Peyer's patch (tissue), 4 donors: ENCODE data around the gene TMEM150B.

ENCODE experiments used
- POLR2A ChIP-seq, 2 donors: fragments of 450-650 bp; IDR thresholded peaks; one replicate each; pipeline ENCODE4 v1.5.1; 2017; ENCODE audit warnings: antibody characterized with exemption in 2 of 2, mild to moderate bottlenecking in 2 of 2, moderate library complexity in 2 of 2
- TF ChIP-seq, protein P1 (sequence below), 6 experiments: fragments of 450-650 bp in 4 of 6; fragments of 200-600 bp in 2 of 6; sonication (generic) in 1 of 6; IDR thresholded peaks; one replicate each; pipeline ENCODE4 v1.5.1; 2017 to 2019; ENCODE audit warnings: antibody characterized with exemption in 6 of 6, mild to moderate bottlenecking in 3 of 6, moderate library complexity in 1 of 6

DNA sequence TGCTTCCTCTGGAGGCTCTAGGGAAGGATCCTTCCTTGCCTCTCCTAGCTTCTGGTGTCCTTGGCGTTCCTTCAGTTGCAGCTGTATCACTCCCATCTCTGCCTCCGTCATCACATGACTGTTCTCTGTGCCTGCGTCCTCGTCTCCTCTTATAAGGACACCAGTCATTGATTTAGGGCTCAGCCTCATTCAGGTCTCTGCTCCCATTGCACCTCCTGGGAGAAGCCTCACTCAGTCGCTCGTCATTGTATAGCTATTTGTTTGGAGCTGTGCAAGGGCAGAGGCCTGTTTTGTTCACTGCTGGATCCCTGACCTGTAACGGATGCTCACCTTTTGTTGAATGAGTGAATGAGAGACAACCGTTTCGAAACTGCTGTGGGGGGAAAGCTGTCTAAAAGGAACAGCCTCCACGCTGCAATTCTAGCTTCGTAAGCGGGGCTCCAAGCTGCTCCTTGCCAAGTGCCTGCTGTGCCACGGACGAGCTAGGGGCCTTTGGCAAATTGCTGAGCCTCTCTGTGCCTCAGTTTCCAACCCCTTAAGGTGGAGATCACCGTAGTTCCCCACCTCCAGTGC, 24.2 kb downstream of the TMEM150B start:
- no peak for TF ChIP-seq POLR2A (IDR thresholded peaks at IDR 0.05)
- TF ChIP-seq, protein P1, sequence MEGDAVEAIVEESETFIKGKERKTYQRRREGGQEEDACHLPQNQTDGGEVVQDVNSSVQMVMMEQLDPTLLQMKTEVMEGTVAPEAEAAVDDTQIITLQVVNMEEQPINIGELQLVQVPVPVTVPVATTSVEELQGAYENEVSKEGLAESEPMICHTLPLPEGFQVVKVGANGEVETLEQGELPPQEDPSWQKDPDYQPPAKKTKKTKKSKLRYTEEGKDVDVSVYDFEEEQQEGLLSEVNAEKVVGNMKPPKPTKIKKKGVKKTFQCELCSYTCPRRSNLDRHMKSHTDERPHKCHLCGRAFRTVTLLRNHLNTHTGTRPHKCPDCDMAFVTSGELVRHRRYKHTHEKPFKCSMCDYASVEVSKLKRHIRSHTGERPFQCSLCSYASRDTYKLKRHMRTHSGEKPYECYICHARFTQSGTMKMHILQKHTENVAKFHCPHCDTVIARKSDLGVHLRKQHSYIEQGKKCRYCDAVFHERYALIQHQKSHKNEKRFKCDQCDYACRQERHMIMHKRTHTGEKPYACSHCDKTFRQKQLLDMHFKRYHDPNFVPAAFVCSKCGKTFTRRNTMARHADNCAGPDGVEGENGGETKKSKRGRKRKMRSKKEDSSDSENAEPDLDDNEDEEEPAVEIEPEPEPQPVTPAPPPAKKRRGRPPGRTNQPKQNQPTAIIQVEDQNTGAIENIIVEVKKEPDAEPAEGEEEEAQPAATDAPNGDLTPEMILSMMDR (IDR thresholded peaks at IDR 0.05), result no peak
